ENCODE results near the gene SERPINA9. TPM values are rescaled to one million over a fixed set of nuclear protein-coding genes. Genes with fewer than 3 reads are reported as not detected.
A peak's percentile ranks its signal among the peaks of the same experiment; 100 is the strongest.
"Not testable (repeated sequence)": the region's sequence is repeated elsewhere in the genome, so short reads cannot be mapped to it uniquely, and the experiment has no call there.

The SERPINA9 gene
- 0.11 TPM in 1 of 2 replicates, not detected in the other for total RNA-seq (2014; rRNA removed; shearing (Covaris generic))

GRCh38 chr14:94476023-94476422, at the start of gene SERPINA9:
TSS of gene SERPINA9 (minus strand) at chr14:94476197. CDS start at chr14:94469840, 6,357 bp downstream.
- no peak for DNase-seq (ENCODE audit: low read depth)

GRCh38 chr14:94524093-94524492, 48.1 kb upstream of the SERPINA9 start:
- no peak for DNase-seq (ENCODE audit: low read depth)

- no peak for DNase-seq (ENCODE audit: low read depth)
These were observed 47.3 kb upstream of the SERPINA9 start for GRCh38 chr14:94523265-94523664.

- DNase-seq (ENCODE audit: low read depth), result no peak
These were observed 46.2 kb upstream of the SERPINA9 start for GRCh38 chr14:94522115-94522724.

GRCh38 chr14:94521375-94522114, 45.5 kb upstream of the SERPINA9 start:
- DNase-seq (ENCODE audit: low read depth), result no peak

GRCh38 chr14:94517641-94518257, 41.8 kb upstream of the SERPINA9 start:
- DNase-seq (ENCODE audit: low read depth), result no peak

- DNase-seq (ENCODE audit: low read depth), result no peak
These were observed 41.2 kb upstream of the SERPINA9 start for GRCh38 chr14:94517248-94517640.

GRCh38 chr14:94515856-94516255, 39.9 kb upstream of the SERPINA9 start:
- no peak for DNase-seq (ENCODE audit: low read depth)

GRCh38 chr14:94515426-94515825, 39.4 kb upstream of the SERPINA9 start:
- no peak for DNase-seq (ENCODE audit: low read depth)

GRCh38 chr14:94514351-94514750, 38.4 kb upstream of the SERPINA9 start:
- no peak for DNase-seq (ENCODE audit: low read depth)

GRCh38 chr14:94510481-94510880, 34.5 kb upstream of the SERPINA9 start:
- DNase-seq (ENCODE audit: low read depth), result not testable (repeated sequence)

- no peak for DNase-seq (ENCODE audit: low read depth)
These were observed 33.4 kb upstream of the SERPINA9 start, which contains the start of gene SERPINA12 for GRCh38 chr14:94509356-94509755. TSS of gene SERPINA12 (minus strand) at chr14:94509469. CDS start at chr14:94498397, 11,072 bp downstream.

- no peak for DNase-seq (ENCODE audit: low read depth)
These were observed 29.6 kb upstream of the SERPINA9 start for GRCh38 chr14:94505641-94506040.

GRCh38 chr14:94505206-94505605, 29.2 kb upstream of the SERPINA9 start:
- no peak for DNase-seq (ENCODE audit: low read depth)

GRCh38 chr14:94501588-94502516, 25.9 kb upstream of the SERPINA9 start:
- no peak for DNase-seq (ENCODE audit: low read depth)

GRCh38 chr14:94500264-94500663, 24.3 kb upstream of the SERPINA9 start:
- no peak for DNase-seq (ENCODE audit: low read depth)

- DNase-seq (ENCODE audit: low read depth), result no peak
These were observed 23.7 kb upstream of the SERPINA9 start for GRCh38 chr14:94499673-94500072.

GRCh38 chr14:94498215-94498614, 22.2 kb upstream of the SERPINA9 start:
- no peak for DNase-seq (ENCODE audit: low read depth)

GRCh38 chr14:94494085-94494484, 18.1 kb upstream of the SERPINA9 start:
- DNase-seq (ENCODE audit: low read depth), result no peak

GRCh38 chr14:94491511-94491910, 15.5 kb upstream of the SERPINA9 start:
- peak; percentile 27 for DNase-seq (ENCODE audit: low read depth)

- DNase-seq (ENCODE audit: low read depth), result no peak
These were observed 13.3 kb upstream of the SERPINA9 start for GRCh38 chr14:94489336-94489735.

GRCh38 chr14:94486883-94487282, 10.9 kb upstream of the SERPINA9 start:
- no peak for DNase-seq (ENCODE audit: low read depth)
